Transverse colon (tissue), 4 donors: ENCODE results near the gene BSND. TPM values are rescaled to one million over a fixed set of nuclear protein-coding genes. Genes with fewer than 3 reads are reported as not detected.

Experiments
- DNase-seq: peaks from one replicate; pipeline ENCODE4 v3.0.0-alpha.2; 2019
- H3K27ac ChIP-seq, 4 donors: fragments of 200-600 bp; sonication (generic); 2 replicates each; pipeline ENCODE4 v1.5.1; 2016 to 2018; ENCODE audit warnings: inconsistent platforms in 4 of 4
- H3K27me3 ChIP-seq: fragments of 200-600 bp; sonication (generic); 2 replicates; pipeline ENCODE4 v1.5.1; 2017; ENCODE audit warnings: inconsistent platforms
- H3K36me3 ChIP-seq, 4 donors: fragments of 200-600 bp; sonication (generic); 2 replicates each; pipeline ENCODE4 v1.5.1; 2017 to 2019; ENCODE audit warnings: inconsistent platforms in 4 of 4
- H3K4me1 ChIP-seq, 4 donors: fragments of 200-600 bp; sonication (generic); 2 replicates each; pipeline ENCODE4 v1.5.1; 2017 to 2020; ENCODE audit warnings: inconsistent platforms in 4 of 4
- H3K4me3 ChIP-seq, 4 donors: fragments of 200-600 bp; sonication (generic); 1 replicate in 1 of 4; 2 replicates in 3 of 4; pipeline versions ENCODE4 v1.5.1 to v1.6.1; 2017 to 2019; ENCODE audit warnings: inconsistent platforms in 4 of 4
- H3K9me3 ChIP-seq, 2 donors: fragments of 200-600 bp; sonication (generic); 2 replicates each; pipeline ENCODE4 v1.5.1; 2017 to 2019; ENCODE audit warnings: inconsistent platforms in 2 of 2
- CTCF ChIP-seq, 5 experiments: fragments of 200-600 bp in 3 of 5; fragments of 450-650 bp in 2 of 5; sonication (generic) in 3 of 5; IDR thresholded peaks; 1 replicate in 2 of 5; 2 replicates in 3 of 5; pipeline ENCODE4 v1.5.1; 2016 to 2017; ENCODE audit warnings: antibody characterized with exemption in 5 of 5, inconsistent platforms in 3 of 5, mild to moderate bottlenecking in 2 of 5, moderate library complexity in 1 of 5
- EP300 ChIP-seq: sonication (generic); formaldehyde crosslinking; IDR thresholded peaks from one replicate; pipeline ENCODE4 v1.6.1; 2017; ENCODE audit warnings: antibody characterized with exemption, low read depth
- POLR2A ChIP-seq: fragments of 450-650 bp; IDR thresholded peaks from one replicate; pipeline ENCODE4 v1.6.1; 2016; ENCODE audit warnings: antibody characterized with exemption, mild to moderate bottlenecking, moderate library complexity
- POLR2AphosphoS5 ChIP-seq, 3 donors: sonication (generic); formaldehyde crosslinking; IDR thresholded peaks; one replicate each; pipeline ENCODE4 v1.6.1; 2016; ENCODE audit warnings: antibody characterized with exemption in 3 of 3
- WGBS, 2 donors: methylation state at CpG; one replicate each; pipeline ENCODE4 v1.1.5; 2018; ENCODE audit warnings: low coverage in 1 of 2; 5-methylcytosine and 5-hydroxymethylcytosine counted together
- in situ Hi-C, 4 donors: fragments of 200-750 bp; cut with MboI; loops; one replicate each; pipeline versions ENCODE4 v1.15.0 to v1.15.1; 2017; ENCODE audit warnings: low sequenced_read_pairs in 3 of 4, low pct_ligation_motif_present in 1 of 4, low pct_unique_long_range_greater_than_20kb in 1 of 4
- intact Hi-C: fragments of 100-400 bp; cut with DNase I; formaldehyde crosslinking; loops from one replicate; pipeline ENCODE4 v1.15.1; 2023; ENCODE audit warnings: low total_unique reads
- total RNA-seq, 4 donors: library from RNA; depleted of rRNA; stranded (reverse); fragments of >200 nt; gene quantifications; one replicate each; pipeline ENCODE4 v1.1.0, GENCODE V29; 2016

BSND gene
- not detected for total RNA-seq

GRCh38 chr1:54998677-54999076, at the start of gene BSND:
TSS of gene BSND (plus strand) at chr1:54998933. CDS start at chr1:54999187, 254 bp downstream.
- WGBS, 2 donors: 56% methylated on average over 7 of the region's 7 CpGs; no CpG with 5 or more reads in 1 of the 2 donors
- TF ChIP-seq POLR2AphosphoS5 (IDR thresholded peaks at IDR 0.05) (no peak), POLR2A (no peak), EP300 (no peak), CTCF (IDR thresholded peaks at IDR 0.05) (no peak)
- no peaks in the 10 kb centered on the region for H3K9me3 ChIP-seq
- H3K4me3 ChIP-seq: no peak within 1 kb of the TSS
- peaks cover 0 to 11% (median 10%) of the 10 kb centered on the region in 4 donors for H3K4me1 ChIP-seq
- intact Hi-C loops: no loop called here
- in situ Hi-C loops: loop anchor here in 3 of 4 donors (5.0 kb wide), 2 partner anchors 46 to 51 kb away; no protein-coding TSS in a partner anchor
- H3K27ac ChIP-seq: no peak within 1 kb of the TSS
- H3K27me3 ChIP-seq: peaks cover 36% of the 10 kb centered on the region
- no peaks in the 10 kb centered on the region for H3K36me3 ChIP-seq
- DNase-seq: no peak

GRCh38 chr1:54949053-54949452, 49.7 kb upstream of the BSND start:
- H3K4me1 ChIP-seq: peaks cover 3 to 26% (median 14%) of the 10 kb centered on the region in 4 donors
- H3K36me3 ChIP-seq: no peaks in the 10 kb centered on the region
- H3K27ac ChIP-seq: no peak overlapping the region
- in situ Hi-C loops (loop anchor here in 2 of 4 donors (5.0 kb wide), 1 partner anchor 48 kb away; the partner anchor contains the start of gene BSND (in 2 of the 2)), intact Hi-C loops (no loop called here)
- H3K27me3 ChIP-seq: no peaks in the 10 kb centered on the region
- TF ChIP-seq EP300: no peak
- no peak for TF ChIP-seq CTCF (IDR thresholded peaks at IDR 0.05)
- TF ChIP-seq POLR2A: no peak
- no peak for TF ChIP-seq POLR2AphosphoS5 (IDR thresholded peaks at IDR 0.05)
- WGBS, 2 donors: 52 to 83% methylated on average over 2 to 4 of the region's 4 CpGs
- no peak overlapping the region for H3K4me3 ChIP-seq
- H3K9me3 ChIP-seq: no peaks in the 10 kb centered on the region
- no peak for DNase-seq

- H3K4me1 ChIP-seq: peaks cover 3 to 23% (median 14%) of the 10 kb centered on the region in 4 donors
- intact Hi-C loops: loop anchor here (2.0 kb wide), 1 partner anchor 47 kb away; no protein-coding TSS in a partner anchor
- no peak for DNase-seq
- no peaks in the 10 kb centered on the region for H3K36me3 ChIP-seq
- no peak for TF ChIP-seq CTCF (IDR thresholded peaks at IDR 0.05)
- TF ChIP-seq POLR2A: no peak
- no peak for TF ChIP-seq POLR2AphosphoS5 (IDR thresholded peaks at IDR 0.05)
- TF ChIP-seq EP300: no peak
- no peaks in the 10 kb centered on the region for H3K9me3 ChIP-seq
- H3K4me3 ChIP-seq: no peak overlapping the region
- in situ Hi-C loops: loop anchor here in 1 of 4 donors (5.0 kb wide), 1 partner anchor 47 kb away; the partner anchor contains the start of gene BSND
- WGBS, 2 donors: 35 to 70% methylated on average over 3 to 6 of the region's 6 CpGs
- H3K27ac ChIP-seq: peak overlapping the region in 1 of 4 donors; percentile 39
- H3K27me3 ChIP-seq: no peaks in the 10 kb centered on the region
Measured at GRCh38 chr1:54950006-54950368, 48.7 kb upstream of the BSND start.

GRCh38 chr1:54950369-54951163, 48.2 kb upstream of the BSND start:
- peaks cover 3 to 24% (median 13%) of the 10 kb centered on the region in 4 donors for H3K4me1 ChIP-seq
- peak; percentile 80 for DNase-seq
- H3K27me3 ChIP-seq: no peaks in the 10 kb centered on the region
- no peaks in the 10 kb centered on the region for H3K36me3 ChIP-seq
- intact Hi-C loops: loop anchor here (2.0 kb wide), 1 partner anchor 46 kb away; no protein-coding TSS in a partner anchor
- 9 to 31% methylated on average over 9 to 27 of the region's 27 CpGs for WGBS, 2 donors
- peak overlapping the region in 2 of 4 donors; percentile 14 to 39 for H3K27ac ChIP-seq
- TF ChIP-seq POLR2A: no peak
- TF ChIP-seq CTCF (IDR thresholded peaks at IDR 0.05): peak; percentile 66 to 87 (median 82)
- H3K4me3 ChIP-seq: peak overlapping the region in 1 of 4 donors; percentile 19
- in situ Hi-C loops: loop anchor here in 1 of 4 donors (5.0 kb wide), 1 partner anchor 47 kb away; the partner anchor contains the start of gene BSND
- H3K9me3 ChIP-seq: no peaks in the 10 kb centered on the region
